ENCODE data around the gene TMEM131. TPM values are rescaled to one million over a fixed set of nuclear protein-coding genes. Genes with fewer than 3 reads are reported as not detected.

Gene TMEM131
- total RNA-seq, 1 experiment from 2014 or later, result 21.9 TPM

DNA sequence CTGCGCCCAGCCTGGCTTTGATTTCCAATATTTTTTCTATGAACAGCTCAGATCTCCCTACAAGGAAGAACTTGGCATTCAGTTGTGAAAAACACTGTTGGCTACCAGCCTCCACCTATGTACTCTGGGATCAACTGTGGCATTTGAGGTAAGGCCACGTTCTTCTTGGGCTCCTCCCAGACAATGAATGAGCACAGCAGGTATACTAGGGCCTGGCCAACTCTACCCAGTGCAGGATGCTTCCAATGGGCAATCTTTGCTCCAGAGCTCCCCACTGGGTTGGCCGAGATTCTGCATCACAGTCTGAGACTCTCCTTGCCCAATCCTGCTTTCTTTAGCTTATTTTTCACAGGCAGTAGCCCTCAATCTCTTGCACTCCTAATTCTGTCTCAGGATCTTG, 75.9 kb downstream of the TMEM131 start (continued):
- TF ChIP-seq, protein P1, sequence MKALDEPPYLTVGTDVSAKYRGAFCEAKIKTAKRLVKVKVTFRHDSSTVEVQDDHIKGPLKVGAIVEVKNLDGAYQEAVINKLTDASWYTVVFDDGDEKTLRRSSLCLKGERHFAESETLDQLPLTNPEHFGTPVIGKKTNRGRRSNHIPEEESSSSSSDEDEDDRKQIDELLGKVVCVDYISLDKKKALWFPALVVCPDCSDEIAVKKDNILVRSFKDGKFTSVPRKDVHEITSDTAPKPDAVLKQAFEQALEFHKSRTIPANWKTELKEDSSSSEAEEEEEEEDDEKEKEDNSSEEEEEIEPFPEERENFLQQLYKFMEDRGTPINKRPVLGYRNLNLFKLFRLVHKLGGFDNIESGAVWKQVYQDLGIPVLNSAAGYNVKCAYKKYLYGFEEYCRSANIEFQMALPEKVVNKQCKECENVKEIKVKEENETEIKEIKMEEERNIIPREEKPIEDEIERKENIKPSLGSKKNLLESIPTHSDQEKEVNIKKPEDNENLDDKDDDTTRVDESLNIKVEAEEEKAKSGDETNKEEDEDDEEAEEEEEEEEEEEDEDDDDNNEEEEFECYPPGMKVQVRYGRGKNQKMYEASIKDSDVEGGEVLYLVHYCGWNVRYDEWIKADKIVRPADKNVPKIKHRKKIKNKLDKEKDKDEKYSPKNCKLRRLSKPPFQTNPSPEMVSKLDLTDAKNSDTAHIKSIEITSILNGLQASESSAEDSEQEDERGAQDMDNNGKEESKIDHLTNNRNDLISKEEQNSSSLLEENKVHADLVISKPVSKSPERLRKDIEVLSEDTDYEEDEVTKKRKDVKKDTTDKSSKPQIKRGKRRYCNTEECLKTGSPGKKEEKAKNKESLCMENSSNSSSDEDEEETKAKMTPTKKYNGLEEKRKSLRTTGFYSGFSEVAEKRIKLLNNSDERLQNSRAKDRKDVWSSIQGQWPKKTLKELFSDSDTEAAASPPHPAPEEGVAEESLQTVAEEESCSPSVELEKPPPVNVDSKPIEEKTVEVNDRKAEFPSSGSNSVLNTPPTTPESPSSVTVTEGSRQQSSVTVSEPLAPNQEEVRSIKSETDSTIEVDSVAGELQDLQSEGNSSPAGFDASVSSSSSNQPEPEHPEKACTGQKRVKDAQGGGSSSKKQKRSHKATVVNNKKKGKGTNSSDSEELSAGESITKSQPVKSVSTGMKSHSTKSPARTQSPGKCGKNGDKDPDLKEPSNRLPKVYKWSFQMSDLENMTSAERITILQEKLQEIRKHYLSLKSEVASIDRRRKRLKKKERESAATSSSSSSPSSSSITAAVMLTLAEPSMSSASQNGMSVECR (CRISPR knock-in tag; IDR thresholded peaks at IDR 0.05; ENCODE audit: borderline replicate concordance), result no peak
- TF ChIP-seq, protein P2, sequence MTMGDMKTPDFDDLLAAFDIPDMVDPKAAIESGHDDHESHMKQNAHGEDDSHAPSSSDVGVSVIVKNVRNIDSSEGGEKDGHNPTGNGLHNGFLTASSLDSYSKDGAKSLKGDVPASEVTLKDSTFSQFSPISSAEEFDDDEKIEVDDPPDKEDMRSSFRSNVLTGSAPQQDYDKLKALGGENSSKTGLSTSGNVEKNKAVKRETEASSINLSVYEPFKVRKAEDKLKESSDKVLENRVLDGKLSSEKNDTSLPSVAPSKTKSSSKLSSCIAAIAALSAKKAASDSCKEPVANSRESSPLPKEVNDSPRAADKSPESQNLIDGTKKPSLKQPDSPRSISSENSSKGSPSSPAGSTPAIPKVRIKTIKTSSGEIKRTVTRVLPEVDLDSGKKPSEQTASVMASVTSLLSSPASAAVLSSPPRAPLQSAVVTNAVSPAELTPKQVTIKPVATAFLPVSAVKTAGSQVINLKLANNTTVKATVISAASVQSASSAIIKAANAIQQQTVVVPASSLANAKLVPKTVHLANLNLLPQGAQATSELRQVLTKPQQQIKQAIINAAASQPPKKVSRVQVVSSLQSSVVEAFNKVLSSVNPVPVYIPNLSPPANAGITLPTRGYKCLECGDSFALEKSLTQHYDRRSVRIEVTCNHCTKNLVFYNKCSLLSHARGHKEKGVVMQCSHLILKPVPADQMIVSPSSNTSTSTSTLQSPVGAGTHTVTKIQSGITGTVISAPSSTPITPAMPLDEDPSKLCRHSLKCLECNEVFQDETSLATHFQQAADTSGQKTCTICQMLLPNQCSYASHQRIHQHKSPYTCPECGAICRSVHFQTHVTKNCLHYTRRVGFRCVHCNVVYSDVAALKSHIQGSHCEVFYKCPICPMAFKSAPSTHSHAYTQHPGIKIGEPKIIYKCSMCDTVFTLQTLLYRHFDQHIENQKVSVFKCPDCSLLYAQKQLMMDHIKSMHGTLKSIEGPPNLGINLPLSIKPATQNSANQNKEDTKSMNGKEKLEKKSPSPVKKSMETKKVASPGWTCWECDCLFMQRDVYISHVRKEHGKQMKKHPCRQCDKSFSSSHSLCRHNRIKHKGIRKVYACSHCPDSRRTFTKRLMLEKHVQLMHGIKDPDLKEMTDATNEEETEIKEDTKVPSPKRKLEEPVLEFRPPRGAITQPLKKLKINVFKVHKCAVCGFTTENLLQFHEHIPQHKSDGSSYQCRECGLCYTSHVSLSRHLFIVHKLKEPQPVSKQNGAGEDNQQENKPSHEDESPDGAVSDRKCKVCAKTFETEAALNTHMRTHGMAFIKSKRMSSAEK (CRISPR knock-in tag; IDR thresholded peaks at IDR 0.05; ENCODE audit: borderline replicate concordance), result no peak
- no peak for TF ChIP-seq GABPB1 (CRISPR knock-in tag; IDR thresholded peaks at IDR 0.05)
- TF ChIP-seq, protein P3, sequence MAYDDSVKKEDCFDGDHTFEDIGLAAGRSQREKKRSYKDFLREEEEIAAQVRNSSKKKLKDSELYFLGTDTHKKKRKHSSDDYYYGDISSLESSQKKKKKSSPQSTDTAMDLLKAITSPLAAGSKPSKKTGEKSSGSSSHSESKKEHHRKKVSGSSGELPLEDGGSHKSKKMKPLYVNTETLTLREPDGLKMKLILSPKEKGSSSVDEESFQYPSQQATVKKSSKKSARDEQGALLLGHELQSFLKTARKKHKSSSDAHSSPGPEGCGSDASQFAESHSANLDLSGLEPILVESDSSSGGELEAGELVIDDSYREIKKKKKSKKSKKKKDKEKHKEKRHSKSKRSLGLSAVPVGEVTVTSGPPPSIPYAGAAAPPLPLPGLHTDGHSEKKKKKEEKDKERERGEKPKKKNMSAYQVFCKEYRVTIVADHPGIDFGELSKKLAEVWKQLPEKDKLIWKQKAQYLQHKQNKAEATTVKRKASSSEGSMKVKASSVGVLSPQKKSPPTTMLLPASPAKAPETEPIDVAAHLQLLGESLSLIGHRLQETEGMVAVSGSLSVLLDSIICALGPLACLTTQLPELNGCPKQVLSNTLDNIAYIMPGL (CRISPR knock-in tag; IDR thresholded peaks at IDR 0.05), result no peak
- TF ChIP-seq JAZF1 (CRISPR knock-in tag; IDR thresholded peaks at IDR 0.05), result no peak
- TF ChIP-seq CBFB (CRISPR knock-in tag; IDR thresholded peaks at IDR 0.05; ENCODE audit: low read depth), result no peak
- no peak for TF ChIP-seq ZNF416 (CRISPR knock-in tag; IDR thresholded peaks at IDR 0.05)
- TF ChIP-seq, protein P4, sequence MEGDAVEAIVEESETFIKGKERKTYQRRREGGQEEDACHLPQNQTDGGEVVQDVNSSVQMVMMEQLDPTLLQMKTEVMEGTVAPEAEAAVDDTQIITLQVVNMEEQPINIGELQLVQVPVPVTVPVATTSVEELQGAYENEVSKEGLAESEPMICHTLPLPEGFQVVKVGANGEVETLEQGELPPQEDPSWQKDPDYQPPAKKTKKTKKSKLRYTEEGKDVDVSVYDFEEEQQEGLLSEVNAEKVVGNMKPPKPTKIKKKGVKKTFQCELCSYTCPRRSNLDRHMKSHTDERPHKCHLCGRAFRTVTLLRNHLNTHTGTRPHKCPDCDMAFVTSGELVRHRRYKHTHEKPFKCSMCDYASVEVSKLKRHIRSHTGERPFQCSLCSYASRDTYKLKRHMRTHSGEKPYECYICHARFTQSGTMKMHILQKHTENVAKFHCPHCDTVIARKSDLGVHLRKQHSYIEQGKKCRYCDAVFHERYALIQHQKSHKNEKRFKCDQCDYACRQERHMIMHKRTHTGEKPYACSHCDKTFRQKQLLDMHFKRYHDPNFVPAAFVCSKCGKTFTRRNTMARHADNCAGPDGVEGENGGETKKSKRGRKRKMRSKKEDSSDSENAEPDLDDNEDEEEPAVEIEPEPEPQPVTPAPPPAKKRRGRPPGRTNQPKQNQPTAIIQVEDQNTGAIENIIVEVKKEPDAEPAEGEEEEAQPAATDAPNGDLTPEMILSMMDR (IDR thresholded peaks at IDR 0.05), result no peak
- no peak for TF ChIP-seq FOXJ3 (CRISPR knock-in tag; IDR thresholded peaks at IDR 0.05; ENCODE audit: borderline replicate concordance)

DNA sequence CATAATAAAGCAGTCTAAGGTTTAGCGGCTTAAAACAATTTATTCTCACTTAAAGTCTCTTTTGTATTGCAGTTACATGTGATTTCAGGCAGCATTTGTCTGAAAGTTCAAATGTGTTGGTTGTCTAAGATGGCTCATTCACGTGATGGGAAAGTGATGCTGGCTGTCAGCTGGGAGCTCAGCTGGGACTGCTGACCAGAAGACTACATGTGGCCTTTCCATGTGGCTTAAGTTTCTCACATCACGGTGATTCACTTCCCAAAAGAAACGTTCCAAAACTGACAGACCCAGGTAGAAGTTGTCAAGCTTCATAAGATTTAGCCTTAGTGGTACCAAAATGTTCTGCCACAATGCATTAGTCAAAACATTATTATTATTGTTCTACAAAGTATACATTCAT, 76.9 kb downstream of the TMEM131 start:
- Mint-ChIP-seq H3K9me3 (no peaks in the 10 kb centered on the region), H3K27ac (no peak overlapping the region), H3K27me3 (ENCODE audit: low read depth) (no peaks in the 10 kb centered on the region), H3K36me3 (no peaks in the 10 kb centered on the region), H3K4me3 (no peak overlapping the region), H3K4me1 (peaks cover 40% of the 10 kb centered on the region)
- ChIA-PET CTCF (no interaction called here), POLR2A (no interaction called here)
- DNase-seq (ENCODE audit: low spot score) (no peak), ATAC-seq (no peak)
- TF ChIP-seq MXD4 (CRISPR knock-in tag; IDR thresholded peaks at IDR 0.05; ENCODE audit: borderline replicate concordance) (no peak), JUN (CRISPR knock-in tag; IDR thresholded peaks at IDR 0.05) (no peak), HMGA2 (CRISPR knock-in tag; IDR thresholded peaks at IDR 0.05) (no peak), ZNF671 (CRISPR knock-in tag; IDR thresholded peaks at IDR 0.05) (no peak), GRHL2 (CRISPR knock-in tag; IDR thresholded peaks at IDR 0.05; ENCODE audit: insufficient replicate concordance, severe bottlenecking) (no peak), ZNF396 (CRISPR knock-in tag; IDR thresholded peaks at IDR 0.05; ENCODE audit: borderline replicate concordance) (no peak), EMX1 (CRISPR knock-in tag; IDR thresholded peaks at IDR 0.05) (no peak), SMAD4 (CRISPR knock-in tag; IDR thresholded peaks at IDR 0.05) (no peak)
- TF ChIP-seq, protein P5, sequence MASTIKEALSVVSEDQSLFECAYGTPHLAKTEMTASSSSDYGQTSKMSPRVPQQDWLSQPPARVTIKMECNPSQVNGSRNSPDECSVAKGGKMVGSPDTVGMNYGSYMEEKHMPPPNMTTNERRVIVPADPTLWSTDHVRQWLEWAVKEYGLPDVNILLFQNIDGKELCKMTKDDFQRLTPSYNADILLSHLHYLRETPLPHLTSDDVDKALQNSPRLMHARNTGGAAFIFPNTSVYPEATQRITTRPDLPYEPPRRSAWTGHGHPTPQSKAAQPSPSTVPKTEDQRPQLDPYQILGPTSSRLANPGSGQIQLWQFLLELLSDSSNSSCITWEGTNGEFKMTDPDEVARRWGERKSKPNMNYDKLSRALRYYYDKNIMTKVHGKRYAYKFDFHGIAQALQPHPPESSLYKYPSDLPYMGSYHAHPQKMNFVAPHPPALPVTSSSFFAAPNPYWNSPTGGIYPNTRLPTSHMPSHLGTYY (CRISPR knock-in tag; IDR thresholded peaks at IDR 0.05), result no peak
- TF ChIP-seq, protein P6, sequence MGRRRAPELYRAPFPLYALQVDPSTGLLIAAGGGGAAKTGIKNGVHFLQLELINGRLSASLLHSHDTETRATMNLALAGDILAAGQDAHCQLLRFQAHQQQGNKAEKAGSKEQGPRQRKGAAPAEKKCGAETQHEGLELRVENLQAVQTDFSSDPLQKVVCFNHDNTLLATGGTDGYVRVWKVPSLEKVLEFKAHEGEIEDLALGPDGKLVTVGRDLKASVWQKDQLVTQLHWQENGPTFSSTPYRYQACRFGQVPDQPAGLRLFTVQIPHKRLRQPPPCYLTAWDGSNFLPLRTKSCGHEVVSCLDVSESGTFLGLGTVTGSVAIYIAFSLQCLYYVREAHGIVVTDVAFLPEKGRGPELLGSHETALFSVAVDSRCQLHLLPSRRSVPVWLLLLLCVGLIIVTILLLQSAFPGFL (CRISPR knock-in tag; IDR thresholded peaks at IDR 0.05; ENCODE audit: borderline replicate concordance), result no peak
- TF ChIP-seq, protein P7, sequence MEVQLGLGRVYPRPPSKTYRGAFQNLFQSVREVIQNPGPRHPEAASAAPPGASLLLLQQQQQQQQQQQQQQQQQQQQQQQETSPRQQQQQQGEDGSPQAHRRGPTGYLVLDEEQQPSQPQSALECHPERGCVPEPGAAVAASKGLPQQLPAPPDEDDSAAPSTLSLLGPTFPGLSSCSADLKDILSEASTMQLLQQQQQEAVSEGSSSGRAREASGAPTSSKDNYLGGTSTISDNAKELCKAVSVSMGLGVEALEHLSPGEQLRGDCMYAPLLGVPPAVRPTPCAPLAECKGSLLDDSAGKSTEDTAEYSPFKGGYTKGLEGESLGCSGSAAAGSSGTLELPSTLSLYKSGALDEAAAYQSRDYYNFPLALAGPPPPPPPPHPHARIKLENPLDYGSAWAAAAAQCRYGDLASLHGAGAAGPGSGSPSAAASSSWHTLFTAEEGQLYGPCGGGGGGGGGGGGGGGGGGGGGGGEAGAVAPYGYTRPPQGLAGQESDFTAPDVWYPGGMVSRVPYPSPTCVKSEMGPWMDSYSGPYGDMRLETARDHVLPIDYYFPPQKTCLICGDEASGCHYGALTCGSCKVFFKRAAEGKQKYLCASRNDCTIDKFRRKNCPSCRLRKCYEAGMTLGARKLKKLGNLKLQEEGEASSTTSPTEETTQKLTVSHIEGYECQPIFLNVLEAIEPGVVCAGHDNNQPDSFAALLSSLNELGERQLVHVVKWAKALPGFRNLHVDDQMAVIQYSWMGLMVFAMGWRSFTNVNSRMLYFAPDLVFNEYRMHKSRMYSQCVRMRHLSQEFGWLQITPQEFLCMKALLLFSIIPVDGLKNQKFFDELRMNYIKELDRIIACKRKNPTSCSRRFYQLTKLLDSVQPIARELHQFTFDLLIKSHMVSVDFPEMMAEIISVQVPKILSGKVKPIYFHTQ (CRISPR knock-in tag; IDR thresholded peaks at IDR 0.05), result no peak

Measured in WTC11 (cell line).